Measurements from ENCODE around the gene C16orf74.
A peak's percentile ranks its signal among the peaks of the same experiment; 100 is the strongest.

C16orf74 gene

GRCh38 chr16:85774136-85774535 lies 23.2 kb upstream of the C16orf74 start:
- DNase-seq = no peak

DNA sequence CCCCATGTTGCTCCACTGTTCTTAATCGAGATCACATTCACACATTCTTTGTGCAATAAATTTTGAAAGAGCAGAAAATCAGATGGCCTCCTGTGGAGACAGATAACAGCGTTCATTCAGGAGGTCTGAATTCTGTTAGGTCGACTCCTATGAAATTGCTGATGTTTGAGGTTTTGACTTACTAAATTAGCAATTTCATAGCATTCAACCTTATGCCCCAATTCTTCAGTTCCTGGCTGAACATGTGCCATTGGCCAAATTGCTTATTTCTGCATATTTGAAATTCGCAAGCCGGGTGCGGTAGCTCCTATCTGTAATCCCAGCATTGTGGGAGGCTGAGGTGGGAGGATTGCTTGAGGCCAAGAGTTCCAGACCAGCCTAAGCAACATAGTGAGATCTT lies 22.1 kb upstream of the C16orf74 start:
- DNase-seq = no peak

DNA sequence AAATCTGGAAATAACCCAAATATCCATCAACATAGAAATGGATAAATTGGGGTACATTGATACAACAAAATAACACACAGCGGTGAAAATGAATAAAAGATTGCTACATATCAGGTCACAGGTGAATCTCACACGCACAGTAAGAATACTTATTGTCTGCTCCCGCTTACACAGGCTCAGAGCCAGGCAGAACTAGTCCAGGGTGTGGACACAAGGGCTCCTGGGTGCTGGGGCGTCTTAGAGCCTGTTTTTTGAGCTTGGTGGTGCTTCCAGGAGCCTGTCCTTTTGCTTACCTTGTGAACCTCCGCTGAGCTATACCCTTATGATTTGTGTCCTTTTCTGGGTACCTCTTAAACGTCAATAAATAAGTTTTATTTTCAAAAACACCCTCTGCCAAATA lies 19.8 kb upstream of the C16orf74 start:
- no peak for DNase-seq

- no peak for DNase-seq
Observed at GRCh38 chr16:85768199-85768598, 17.3 kb upstream of the C16orf74 start.

DNA sequence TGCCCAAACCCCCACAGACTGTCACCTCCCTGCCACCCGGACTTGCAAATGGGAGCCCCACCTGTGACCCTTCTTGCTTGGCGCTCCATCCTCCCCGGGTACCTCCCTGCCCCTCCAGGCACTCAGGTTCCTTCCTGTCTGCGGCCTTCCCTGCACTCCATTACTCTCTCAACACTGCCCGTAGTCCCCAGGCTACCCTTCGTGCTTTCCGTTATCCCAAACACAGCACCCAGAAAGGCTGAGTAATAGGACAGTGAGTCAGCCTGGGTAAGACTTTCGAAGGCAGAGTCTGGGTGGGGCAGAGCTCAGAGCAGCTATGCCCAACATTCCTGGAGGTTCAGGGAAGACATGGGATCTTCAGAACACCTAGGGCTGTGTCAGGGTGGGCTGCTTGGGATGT lies 16.6 kb upstream of the C16orf74 start:
- DNase-seq = no peak

DNA sequence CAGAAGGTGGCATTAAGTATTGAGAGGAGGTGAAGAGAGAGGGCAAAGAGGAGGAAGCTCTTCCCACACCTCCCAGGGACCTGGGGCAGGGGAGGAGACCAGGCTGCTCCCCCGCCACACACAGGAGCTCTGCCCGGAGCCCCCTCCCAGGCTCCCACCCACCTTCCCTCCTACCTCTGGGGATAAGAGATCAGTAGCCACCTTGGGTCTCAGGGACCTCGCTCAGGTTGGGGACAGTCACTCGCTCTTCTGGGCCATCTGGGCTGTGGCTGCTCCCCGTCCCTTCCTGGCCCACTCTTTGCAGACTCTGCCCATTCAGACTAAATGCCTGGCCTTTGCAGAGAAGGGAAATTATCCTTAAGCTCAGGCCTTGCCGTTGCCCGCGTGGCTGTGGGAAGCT lies 14.9 kb upstream of the C16orf74 start:
- no peak for DNase-seq

GRCh38 chr16:85765211-85765610 lies 14.3 kb upstream of the C16orf74 start:
- DNase-seq = no peak

GRCh38 chr16:85763616-85764015 lies 12.7 kb upstream of the C16orf74 start:
- no peak for DNase-seq

GRCh38 chr16:85762970-85763369 lies 12.1 kb upstream of the C16orf74 start:
- no peak for DNase-seq

- no peak for DNase-seq
Observed at GRCh38 chr16:85761861-85762260, 11.0 kb upstream of the C16orf74 start.

- no peak for DNase-seq
Observed at GRCh38 chr16:85759631-85760419, 8.9 kb upstream of the C16orf74 start.

DNA sequence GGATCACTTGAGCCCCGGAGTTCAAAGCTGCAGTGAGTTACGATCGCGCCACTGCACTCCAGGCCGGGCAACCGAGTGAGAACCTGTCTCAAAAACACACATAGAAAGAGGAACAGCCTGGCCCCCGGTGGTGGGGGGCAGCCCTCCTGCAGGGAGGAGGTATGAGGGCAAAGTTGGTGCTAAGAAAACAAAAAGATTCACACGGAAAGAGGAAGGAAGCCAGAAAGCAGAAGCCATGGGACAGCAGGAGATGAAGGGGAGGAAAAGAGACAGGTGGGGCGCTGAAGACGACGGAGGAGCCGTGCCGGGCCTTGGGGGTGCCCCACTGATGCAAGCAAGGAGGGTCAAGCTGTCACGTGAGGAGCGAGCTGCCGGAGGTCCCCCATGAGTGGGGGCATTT lies 8.2 kb upstream of the C16orf74 start:
- DNase-seq = no peak

DNA sequence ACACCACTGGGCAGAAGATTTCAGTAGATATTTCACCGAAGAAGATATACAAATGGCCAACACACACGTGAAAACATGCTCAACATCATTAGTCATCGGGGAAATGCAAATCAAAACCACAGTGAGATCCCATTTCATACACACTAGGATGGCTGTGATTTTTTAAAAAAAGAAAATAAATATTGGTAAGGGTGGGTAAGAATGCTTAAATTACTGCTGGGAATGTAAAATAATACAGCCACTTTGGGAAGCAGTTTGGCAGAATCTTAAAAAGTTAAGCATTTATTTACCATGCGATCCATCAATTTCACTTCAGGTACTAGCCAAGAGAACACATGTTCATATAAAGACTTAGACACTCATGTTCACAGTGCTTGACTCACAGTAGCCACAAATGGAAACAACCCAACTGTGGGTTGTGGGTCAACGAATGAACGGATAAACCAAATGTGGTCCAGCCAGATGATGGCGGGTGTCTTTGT lies 6.5 kb upstream of the C16orf74 start:
- DNase-seq = no peak

DNA sequence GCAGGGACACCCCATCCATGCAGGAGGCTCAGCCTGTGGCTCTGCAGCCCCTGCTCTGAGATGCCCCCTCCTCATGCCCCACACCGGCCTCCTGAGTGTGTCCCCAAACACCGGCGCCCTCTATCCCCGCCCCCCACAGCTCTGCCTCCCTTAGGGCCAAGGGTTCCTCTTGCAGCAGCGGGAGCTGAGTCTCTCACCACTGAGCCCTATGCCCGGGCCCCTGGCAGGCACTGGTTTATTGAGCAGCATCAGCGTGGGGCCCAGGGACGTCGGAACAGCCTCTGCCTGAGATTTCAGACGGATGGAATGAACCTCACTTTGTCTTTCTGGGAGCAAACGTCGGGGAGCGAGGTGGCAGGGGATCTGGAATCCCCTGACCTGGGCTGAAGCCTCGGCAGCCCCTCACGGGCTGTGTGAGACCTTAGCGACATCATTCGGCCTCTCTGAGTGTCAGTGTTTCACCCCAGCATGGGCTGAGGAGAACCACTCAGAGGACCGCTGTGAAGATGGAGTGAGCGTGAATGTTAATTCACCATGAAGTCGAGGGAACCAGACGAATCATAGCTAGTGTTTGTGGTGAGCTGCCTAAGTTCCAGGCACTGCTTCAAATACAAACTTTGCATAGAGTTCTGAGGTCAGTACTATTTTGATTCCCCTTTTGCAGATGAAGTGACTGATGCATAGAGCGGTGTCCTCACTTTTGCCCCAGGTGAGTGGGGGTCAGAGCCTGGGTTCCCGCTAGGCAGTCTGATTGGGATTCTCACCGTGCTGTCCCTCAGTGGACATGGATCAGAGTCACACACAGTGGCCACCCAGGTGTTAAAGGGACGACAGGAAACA lies 5.3 kb upstream of the C16orf74 start:
- no peak for DNase-seq

GRCh38 chr16:85754413-85754812 lies 3.5 kb upstream of the C16orf74 start:
- DNase-seq = no peak

DNA sequence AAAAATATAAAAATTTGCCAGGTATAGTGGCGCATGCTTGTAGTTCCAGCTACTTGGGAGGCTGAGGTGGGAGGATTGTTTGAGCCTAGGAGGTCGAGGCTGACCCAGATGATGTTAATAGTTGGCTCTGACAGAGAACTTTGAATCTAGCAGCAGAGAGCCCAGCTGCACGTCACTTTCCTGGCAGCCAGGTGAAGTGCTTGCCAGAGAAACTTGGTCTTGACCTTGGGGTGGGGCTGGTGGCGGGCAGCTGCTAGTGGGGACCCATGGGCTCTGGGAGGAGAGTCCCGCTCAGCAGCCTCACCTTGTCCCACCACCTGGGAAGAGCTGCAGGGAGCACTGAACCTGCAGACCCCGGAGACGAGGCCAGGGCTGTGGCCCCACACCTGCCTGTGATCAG lies 3.1 kb upstream of the C16orf74 start:
- DNase-seq = no peak

DNA sequence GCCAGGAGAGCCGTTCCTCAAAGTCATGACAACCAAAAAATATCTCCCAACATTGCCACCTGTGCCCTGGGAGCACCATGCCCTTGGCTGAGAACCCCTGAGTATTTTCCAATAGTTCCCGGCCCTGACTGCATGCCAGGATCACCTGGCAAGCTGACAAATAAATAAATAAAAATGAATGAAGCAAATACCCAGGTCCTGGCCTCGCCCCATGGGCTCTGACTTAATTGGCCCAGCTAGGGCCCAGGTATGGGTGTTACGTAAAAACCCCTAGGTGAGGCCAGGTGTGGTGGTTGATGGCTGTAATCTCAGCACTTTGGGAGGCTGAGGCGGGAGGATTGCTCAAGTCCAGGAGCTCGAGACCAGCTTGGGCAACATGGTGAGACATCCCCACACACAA lies 2.7 kb upstream of the C16orf74 start:
- no peak for DNase-seq

DNA sequence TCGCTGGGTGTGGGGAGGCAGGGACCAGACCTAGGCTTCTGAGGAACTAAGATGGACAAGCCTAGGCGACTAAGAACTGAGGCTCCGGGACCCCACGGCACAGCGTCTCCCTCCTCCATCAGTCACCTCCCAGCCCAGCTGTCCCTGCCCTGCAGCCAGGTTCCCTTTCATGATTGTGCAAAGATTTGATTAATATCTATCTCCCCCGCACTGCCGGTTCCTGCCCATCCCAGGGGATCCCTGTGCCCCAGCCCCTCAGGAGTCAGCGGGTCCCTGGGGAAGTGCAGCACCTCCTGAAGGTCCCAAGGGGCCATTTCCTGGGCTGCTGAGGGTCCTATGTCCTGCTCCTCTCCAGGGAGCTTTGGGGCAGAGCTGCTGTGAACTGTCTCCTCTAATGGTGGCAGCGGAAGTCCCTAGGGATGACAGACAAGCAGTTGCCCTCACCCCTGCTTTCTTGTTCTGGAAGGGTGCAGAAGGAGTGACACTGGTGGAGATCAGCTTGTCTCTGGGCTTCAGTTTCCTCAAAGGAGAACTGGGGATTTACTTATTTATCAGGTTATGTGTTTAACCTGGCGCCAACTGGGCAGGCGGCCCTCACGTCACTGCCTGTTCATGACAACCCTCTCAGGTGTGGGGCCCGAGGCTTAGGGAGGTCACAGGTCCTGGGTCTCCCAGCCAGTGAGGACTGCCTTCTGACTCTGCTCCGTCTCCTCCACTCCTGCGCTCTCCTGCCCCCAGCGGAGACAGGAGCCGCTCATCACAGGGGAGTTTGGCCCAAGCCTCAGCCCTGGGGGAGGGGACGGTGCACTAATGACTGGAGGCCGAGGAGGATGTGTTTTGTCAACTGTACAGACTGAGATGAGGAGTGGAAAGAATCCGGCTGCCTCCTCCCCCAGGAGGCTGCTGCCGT lies 1.9 kb upstream of the C16orf74 start:
- DNase-seq = no peak

DNA sequence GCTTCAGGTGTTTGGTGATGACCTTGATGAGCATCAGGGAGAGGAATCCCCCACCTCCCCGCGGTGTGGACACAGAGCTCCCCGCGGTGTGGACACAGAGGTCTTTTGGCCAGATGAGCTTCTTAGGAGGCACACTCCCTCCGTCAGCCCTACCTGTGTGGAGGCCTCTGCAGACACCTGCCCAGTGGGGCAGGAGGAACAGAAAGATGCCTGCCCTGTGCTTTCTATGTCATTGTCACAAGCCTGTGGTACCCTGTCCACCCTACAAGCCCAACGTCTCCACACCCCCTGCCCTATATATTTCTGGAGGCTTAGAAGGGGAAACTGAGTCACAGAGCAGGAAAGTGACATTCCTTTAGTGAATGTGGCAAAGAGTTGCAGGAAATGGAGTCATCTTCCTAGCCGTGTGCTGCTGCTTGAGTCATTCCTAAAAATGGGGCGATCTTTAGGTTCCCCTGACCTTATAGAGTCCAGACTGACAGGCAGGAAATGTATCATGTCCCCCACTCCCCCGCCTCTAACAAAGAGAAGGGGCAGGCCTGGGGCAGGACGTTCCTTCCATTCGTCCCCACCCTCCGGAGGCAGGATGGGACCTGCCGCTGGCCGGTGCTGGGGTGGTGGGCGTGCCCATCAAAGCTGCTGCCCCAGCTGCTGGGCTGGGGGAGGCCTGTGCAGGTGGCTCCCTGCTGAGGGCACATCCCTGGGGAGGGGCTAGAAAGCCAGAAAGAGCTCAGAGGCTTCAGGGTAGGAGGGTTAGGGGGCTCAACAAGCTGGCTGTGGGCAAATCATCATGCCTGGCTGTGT lies 1.0 kb upstream of the C16orf74 start:
- DNase-seq = no peak

DNA sequence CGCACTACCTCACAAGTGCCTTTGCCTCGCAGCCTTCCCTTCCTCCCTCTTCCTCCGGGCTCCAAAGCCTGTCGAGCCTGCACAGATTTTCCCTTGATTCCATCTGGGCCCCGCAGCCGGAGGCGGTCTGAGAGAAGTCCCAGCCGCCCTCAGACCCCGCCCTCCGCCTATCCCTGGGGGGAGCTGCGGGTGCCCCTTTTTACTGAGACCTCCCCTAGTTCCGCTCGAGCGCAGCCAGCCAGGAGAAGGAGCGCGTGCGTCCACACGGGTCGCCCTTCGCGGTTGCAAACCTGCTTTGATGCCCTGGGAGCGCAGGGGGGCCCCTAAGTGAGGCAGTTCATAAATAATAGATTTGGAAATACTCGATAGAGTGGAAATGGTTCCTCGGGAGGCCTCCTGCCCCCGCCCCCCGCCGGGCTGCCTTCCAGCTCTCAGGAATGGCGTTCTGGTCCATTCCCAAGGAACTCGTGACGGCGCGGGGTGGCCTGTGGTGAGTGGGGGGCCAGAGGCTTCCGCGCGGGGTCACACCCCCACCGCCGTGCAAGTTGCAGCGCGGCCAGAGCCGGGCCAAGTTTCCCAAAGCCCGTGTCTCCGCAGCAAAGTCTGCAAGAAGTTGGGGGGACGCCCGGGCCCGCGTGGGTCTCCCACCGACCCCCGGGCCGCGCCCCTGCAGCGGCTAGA lies 610 bp downstream of the C16orf74 start:
- DNase-seq = peak; percentile 74

GRCh38 chr16:85749771-85750145 lies 1.1 kb downstream of the C16orf74 start:
- DNase-seq = no peak
